Activated CD4-positive, alpha-beta T cell treated with anti-CD3 and anti-CD28 coated beads, Interleukin-2, Interleukin-6, amounts not matched to agents 100 ng/mL and 50 ng/mL, durations not matched to agents 16 hours and 8 hours (primary cell): ENCODE measurements around the gene DLX5.
A peak's percentile ranks its signal among the peaks of the same experiment; 100 is the strongest.
"Not testable (repeated sequence)": the region's sequence is repeated elsewhere in the genome, so short reads cannot be mapped to it uniquely, and the experiment has no call there.

Experiments used
- DNase-seq: peaks from one replicate; pipeline ENCODE4 v3.0.0-alpha.2; 2020

DLX5 gene

GRCh38 chr7:97024209-97025129 is at the start of gene DLX5:
Gene DLX5, minus strand, starts transcription at chr7:97024831. Its CDS starts 208 bp downstream, at chr7:97024623.
- no peak for DNase-seq

GRCh38 chr7:97072025-97072424 is 47.4 kb upstream of the DLX5 start:
- not testable (repeated sequence) for DNase-seq

GRCh38 chr7:97064972-97065587 is 40.4 kb upstream of the DLX5 start:
- DNase-seq, result peak; percentile 47

GRCh38 chr7:97064020-97064419 is 39.4 kb upstream of the DLX5 start:
- DNase-seq, result no peak

GRCh38 chr7:97043281-97043680 is 18.6 kb upstream of the DLX5 start:
- DNase-seq, result no peak

- no peak for DNase-seq
Observed at GRCh38 chr7:97039374-97040065, 14.9 kb upstream of the DLX5 start.

- DNase-seq, result not testable (repeated sequence)
Observed at GRCh38 chr7:97034213-97034852, 9.7 kb upstream of the DLX5 start.

- peak; percentile 74 for DNase-seq
Observed at GRCh38 chr7:97027427-97028234, 3.0 kb upstream of the DLX5 start.

GRCh38 chr7:97026715-97027426 is 2.2 kb upstream of the DLX5 start:
- DNase-seq, result no peak

- no peak for DNase-seq
Observed at GRCh38 chr7:97025983-97026714, 1.5 kb upstream of the DLX5 start.

GRCh38 chr7:97025130-97025499 is 484 bp upstream of the DLX5 start:
- no peak for DNase-seq

GRCh38 chr7:97022491-97023306 is 1.9 kb downstream of the DLX5 start:
- DNase-seq, result no peak

- no peak for DNase-seq
Observed at GRCh38 chr7:97021747-97022490, 2.7 kb downstream of the DLX5 start.

GRCh38 chr7:97020996-97021746 is 3.5 kb downstream of the DLX5 start:
- no peak for DNase-seq

- DNase-seq, result no peak
Observed at GRCh38 chr7:97020601-97020995, 4.0 kb downstream of the DLX5 start.

- DNase-seq, result no peak
Observed at GRCh38 chr7:97019710-97020225, 4.9 kb downstream of the DLX5 start.

GRCh38 chr7:97018791-97019531 is 5.7 kb downstream of the DLX5 start:
- DNase-seq, result no peak
